Endodermal cell (in vitro differentiated cells): ENCODE data around the gene KCNMA1. TPM values are rescaled to one million over a fixed set of nuclear protein-coding genes. Genes with fewer than 3 reads are reported as not detected.
A peak's percentile ranks its signal among the peaks of the same experiment; 100 is the strongest.

ENCODE experiments used
- DNase-seq: peaks from one replicate; pipeline ENCODE4 v3.0.0-alpha.2; 2017
- H3K27ac ChIP-seq: 2 replicates; pipeline ENCODE4 v1.5.1; 2013; ENCODE audit warnings: mild to moderate bottlenecking, low read depth, low read length, moderate library complexity
- H3K27me3 ChIP-seq: 2 replicates; pipeline ENCODE4 v1.6.1; 2013; ENCODE audit warnings: mild to moderate bottlenecking, low read length, moderate library complexity; ENCODE audit not compliant: insufficient read depth, control insufficient read depth, poor library complexity, severe bottlenecking
- H3K36me3 ChIP-seq: 2 replicates; pipeline ENCODE4 v1.7.0; 2013; ENCODE audit warnings: mild to moderate bottlenecking, low read length, moderate library complexity; ENCODE audit not compliant: control insufficient read depth, insufficient read depth
- H3K4me1 ChIP-seq: one replicate; pipeline ENCODE4 v1.7.0; 2013; ENCODE audit warnings: low read length; ENCODE audit not compliant: control insufficient read depth, insufficient read depth
- H3K4me3 ChIP-seq: 2 replicates; pipeline ENCODE4 v1.5.1; 2013; ENCODE audit warnings: mild to moderate bottlenecking, low read length, moderate library complexity
- H3K9ac ChIP-seq: 2 replicates; pipeline ENCODE4 v1.6.1; 2013; ENCODE audit warnings: mild to moderate bottlenecking, low read length, moderate library complexity; ENCODE audit not compliant: poor library complexity, severe bottlenecking; ENCODE audit errors: extremely low read depth
- H3K9me3 ChIP-seq: 2 replicates; pipeline ENCODE4 v1.6.1; 2013; ENCODE audit warnings: mild to moderate bottlenecking, low read length, moderate library complexity; ENCODE audit not compliant: control insufficient read depth
- H3K27ac Mint-ChIP-seq: 2 replicates; pipeline ENCODE4 v1.8.0; 2020; ENCODE audit warnings: mixed read lengths
- H3K27me3 Mint-ChIP-seq: 2 replicates; pipeline ENCODE4 v1.8.0; 2021; ENCODE audit warnings: mild to moderate bottlenecking, mixed read lengths; ENCODE audit not compliant: insufficient read depth
- H3K36me3 Mint-ChIP-seq: 2 replicates; pipeline ENCODE4 v1.8.0; 2020; ENCODE audit warnings: low read depth, mixed read lengths
- H3K4me1 Mint-ChIP-seq: 2 replicates; pipeline ENCODE4 v1.8.0; 2020; ENCODE audit warnings: mixed read lengths
- H3K4me3 Mint-ChIP-seq: 2 replicates; pipeline ENCODE4 v1.8.0; 2020; ENCODE audit warnings: mild to moderate bottlenecking, moderate library complexity, mixed read lengths
- H3K9me3 Mint-ChIP-seq: 2 replicates; pipeline ENCODE4 v1.8.0; 2020; ENCODE audit warnings: mild to moderate bottlenecking, mixed read lengths
- CTCF ChIP-seq: fragments of 200-600 bp; sonication (generic); conservative IDR thresholded peaks from 2 replicates; pipeline ENCODE4 v1.5.0; 2021; ENCODE audit warnings: antibody characterized with exemption, mild to moderate bottlenecking
- WGBS, 2 experiments: methylation state at CpG; one replicate each; pipeline versions ENCODE4 v1.1.5 to v1.1.7; 2013; ENCODE audit warnings: missing lambda C conversion rate in 2 of 2, mixed read lengths in 1 of 2; ENCODE audit not compliant: insufficient coverage in 1 of 2, insufficient read length in 1 of 2; 5-methylcytosine and 5-hydroxymethylcytosine counted together
- total RNA-seq, 2 donors: library from RNA; stranded (reverse); fragmentation: NEBNext Ultra II Directional in 1 of 2; extraction: Animal tissue kit (Norgen Biotek cat#: 25700) in 1 of 2; gene quantifications; 2 replicates in 1 of 2; 3 replicates in 1 of 2; pipeline ENCODE4 v1.2.1, GENCODE V29; 2021

KCNMA1 gene
- total RNA-seq, 2 donors from 2014 or later = 0.55 to 1.3 TPM

GRCh38 chr10:77116904-77117303 lies 520.7 kb downstream of the KCNMA1 start:
- Mint-ChIP-seq H3K4me3 (no peak overlapping the region), H3K27me3 (peaks cover 1% of the 10 kb centered on the region), H3K27ac (no peak overlapping the region), H3K36me3 (no peaks in the 10 kb centered on the region), H3K4me1 (peaks cover 22% of the 10 kb centered on the region), H3K9me3 (no peaks in the 10 kb centered on the region)
- no peaks in the 10 kb centered on the region for H3K27me3 ChIP-seq
- H3K27ac ChIP-seq = no peak overlapping the region
- DNase-seq = no peak
- no peaks in the 10 kb centered on the region for H3K36me3 ChIP-seq
- TF ChIP-seq CTCF = no peak
- no peak overlapping the region for H3K4me3 ChIP-seq
- 91 to 100% methylated on average over 1 to 2 of the region's 2 CpGs for WGBS, 2 experiments
- H3K9ac ChIP-seq = no peak overlapping the region
- H3K9me3 ChIP-seq = no peaks in the 10 kb centered on the region
- no peaks in the 10 kb centered on the region for H3K4me1 ChIP-seq

GRCh38 chr10:77114181-77114821 lies 523.3 kb downstream of the KCNMA1 start:
- H3K4me3 ChIP-seq = no peak overlapping the region
- no peaks in the 10 kb centered on the region for H3K9me3 ChIP-seq
- H3K4me1 ChIP-seq = peaks cover 3% of the 10 kb centered on the region
- no peaks in the 10 kb centered on the region for H3K36me3 Mint-ChIP-seq
- DNase-seq = peak; percentile 65
- no peak overlapping the region for H3K4me3 Mint-ChIP-seq
- H3K27me3 ChIP-seq = no peaks in the 10 kb centered on the region
- H3K9ac ChIP-seq = no peak overlapping the region
- no peaks in the 10 kb centered on the region for H3K9me3 Mint-ChIP-seq
- no peaks in the 10 kb centered on the region for H3K36me3 ChIP-seq
- TF ChIP-seq CTCF = no peak
- H3K4me1 Mint-ChIP-seq = peaks cover 25% of the 10 kb centered on the region
- no peak overlapping the region for H3K27ac Mint-ChIP-seq
- peaks cover 1% of the 10 kb centered on the region for H3K27me3 Mint-ChIP-seq
- WGBS, 2 experiments = 32 to 36% methylated on average over 4 of the region's 4 CpGs
- H3K27ac ChIP-seq = no peak overlapping the region

GRCh38 chr10:77111611-77112550 lies 525.7 kb downstream of the KCNMA1 start:
- no peak overlapping the region for H3K4me3 ChIP-seq
- no peaks in the 10 kb centered on the region for H3K9me3 Mint-ChIP-seq
- H3K27ac Mint-ChIP-seq = peak overlapping the region; percentile 91
- H3K27me3 Mint-ChIP-seq = no peaks in the 10 kb centered on the region
- H3K36me3 ChIP-seq = no peaks in the 10 kb centered on the region
- peak overlapping the region; percentile 19 for H3K4me3 Mint-ChIP-seq
- no peak overlapping the region for H3K9ac ChIP-seq
- no peaks in the 10 kb centered on the region for H3K36me3 Mint-ChIP-seq
- peak; percentile 76 for DNase-seq
- peaks cover 25% of the 10 kb centered on the region for H3K4me1 Mint-ChIP-seq
- no peaks in the 10 kb centered on the region for H3K9me3 ChIP-seq
- peak; percentile 93 for TF ChIP-seq CTCF
- H3K4me1 ChIP-seq = peaks cover 3% of the 10 kb centered on the region
- H3K27ac ChIP-seq = no peak overlapping the region
- WGBS, 2 experiments = 45 to 49% methylated on average over 8 to 12 of the region's 12 CpGs
- no peaks in the 10 kb centered on the region for H3K27me3 ChIP-seq
